ENCODE results near the gene TSPEAR.
"Not testable (repeated sequence)": the region's sequence is repeated elsewhere in the genome, so short reads cannot be mapped to it uniquely, and the experiment has no call there.

DNA sequence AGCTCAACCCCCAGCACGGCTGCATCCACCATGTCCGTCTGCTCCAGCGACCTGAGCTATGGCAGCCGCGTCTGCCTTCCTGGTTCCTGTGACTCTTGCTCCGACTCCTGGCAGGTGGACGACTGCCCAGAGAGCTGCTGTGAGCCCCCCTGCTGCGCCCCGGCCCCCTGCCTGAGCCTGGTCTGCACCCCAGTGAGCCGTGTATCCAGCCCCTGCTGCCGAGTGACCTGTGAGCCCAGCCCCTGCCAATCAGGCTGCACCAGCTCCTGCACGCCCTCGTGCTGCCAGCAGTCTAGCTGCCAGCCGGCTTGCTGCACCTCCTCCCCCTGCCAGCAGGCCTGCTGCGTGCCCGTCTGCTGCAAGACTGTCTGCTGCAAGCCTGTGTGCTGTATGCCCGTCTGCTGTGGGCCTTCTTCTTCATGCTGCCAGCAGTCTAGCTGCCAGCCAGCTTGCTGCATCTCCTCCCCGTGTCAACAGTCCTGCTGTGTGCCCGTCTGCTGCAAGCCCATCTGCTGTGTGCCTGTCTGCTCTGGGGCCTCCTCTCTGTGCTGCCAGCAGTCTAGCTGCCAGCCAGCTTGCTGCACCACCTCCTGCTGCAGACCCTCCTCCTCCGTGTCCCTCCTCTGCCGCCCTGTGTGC is 14.1 kb downstream of the TSPEAR start, which contains the start of gene KRTAP10-12:
- TF ChIP-seq CTCF (conservative IDR thresholded peaks at IDR 0.05 in 1 of 2, IDR thresholded peaks at IDR 0.05 in 1 of 2; ENCODE audit: low read depth in 1 of 2, low read length in 2 of 2); EZH2 (IDR thresholded peaks at IDR 0.05; ENCODE audit: low read length, missing control alignments): not testable (repeated sequence)

Data from fibroblast of lung (primary cell).